ENCODE results near the gene RIPOR1. TPM values are rescaled to one million over a fixed set of nuclear protein-coding genes. Genes with fewer than 3 reads are reported as not detected.
A peak's percentile ranks its signal among the peaks of the same experiment; 100 is the strongest.
"Not testable (repeated sequence)": the region's sequence is repeated elsewhere in the genome, so short reads cannot be mapped to it uniquely, and the experiment has no call there.

Gene RIPOR1
- total RNA-seq, 1 donor from 2014 or later = 13.7 TPM

- no peaks in the 10 kb centered on the region for H3K36me3 ChIP-seq (ENCODE audit: control insufficient read depth, insufficient read depth, low read length)
- H3K27me3 ChIP-seq (ENCODE audit: control insufficient read depth, insufficient read depth, low read length) = no peaks in the 10 kb centered on the region
- DNase-seq (ENCODE audit: low read depth) (no peak), FAIRE-seq (no peak)
- no peak overlapping the region for H3K4me3 ChIP-seq (ENCODE audit: low read depth, low read length)
- no peak for TF ChIP-seq CTCF (IDR thresholded peaks at IDR 0.05; ENCODE audit: insufficient read depth, low read length, severe bottlenecking)
Observed at GRCh38 chr16:67531247-67531646, 2.6 kb downstream of the RIPOR1 start.

GRCh38 chr16:67533024-67533560 is 4.5 kb downstream of the RIPOR1 start:
- Histone ChIP-seq H3K27me3 (ENCODE audit: control insufficient read depth, insufficient read depth, low read length) (no peaks in the 10 kb centered on the region), H3K4me3 (ENCODE audit: low read depth, low read length) (no peak overlapping the region), H3K36me3 (ENCODE audit: control insufficient read depth, insufficient read depth, low read length) (no peaks in the 10 kb centered on the region)
- DNase-seq (ENCODE audit: low read depth) = no peak
- no peak for TF ChIP-seq CTCF (IDR thresholded peaks at IDR 0.05; ENCODE audit: insufficient read depth, low read length, severe bottlenecking)
- no peak for FAIRE-seq

GRCh38 chr16:67533987-67534386 is 5.4 kb downstream of the RIPOR1 start:
- not testable (repeated sequence) for H3K27me3 ChIP-seq (ENCODE audit: control insufficient read depth, insufficient read depth, low read length); FAIRE-seq; H3K36me3 ChIP-seq (ENCODE audit: control insufficient read depth, insufficient read depth, low read length); H3K4me3 ChIP-seq (ENCODE audit: low read depth, low read length)
- DNase-seq (ENCODE audit: low read depth) = peak; percentile 40

GRCh38 chr16:67534431-67534830 is 5.8 kb downstream of the RIPOR1 start:
- no peak overlapping the region for H3K4me3 ChIP-seq (ENCODE audit: low read depth, low read length)
- DNase-seq (ENCODE audit: low read depth) = no peak
- no peak for TF ChIP-seq CTCF (IDR thresholded peaks at IDR 0.05; ENCODE audit: insufficient read depth, low read length, severe bottlenecking)
- no peaks in the 10 kb centered on the region for H3K27me3 ChIP-seq (ENCODE audit: control insufficient read depth, insufficient read depth, low read length)
- FAIRE-seq = no peak
- H3K36me3 ChIP-seq (ENCODE audit: control insufficient read depth, insufficient read depth, low read length) = no peaks in the 10 kb centered on the region

GRCh38 chr16:67535201-67535600 is 6.6 kb downstream of the RIPOR1 start:
- no peak overlapping the region for H3K4me3 ChIP-seq (ENCODE audit: low read depth, low read length)
- no peaks in the 10 kb centered on the region for H3K27me3 ChIP-seq (ENCODE audit: control insufficient read depth, insufficient read depth, low read length)
- FAIRE-seq (no peak), DNase-seq (ENCODE audit: low read depth) (no peak)
- H3K36me3 ChIP-seq (ENCODE audit: control insufficient read depth, insufficient read depth, low read length) = peaks cover 2% of the 10 kb centered on the region
- TF ChIP-seq CTCF (IDR thresholded peaks at IDR 0.05; ENCODE audit: insufficient read depth, low read length, severe bottlenecking) = no peak

GRCh38 chr16:67537270-67537635 is 8.6 kb downstream of the RIPOR1 start:
- DNase-seq (ENCODE audit: low read depth) (no peak), FAIRE-seq (no peak)
- H3K27me3 ChIP-seq (ENCODE audit: control insufficient read depth, insufficient read depth, low read length) = no peaks in the 10 kb centered on the region
- peaks cover 15% of the 10 kb centered on the region for H3K36me3 ChIP-seq (ENCODE audit: control insufficient read depth, insufficient read depth, low read length)
- peak overlapping the region; percentile 65 for H3K4me3 ChIP-seq (ENCODE audit: low read depth, low read length)
- no peak for TF ChIP-seq CTCF (IDR thresholded peaks at IDR 0.05; ENCODE audit: insufficient read depth, low read length, severe bottlenecking)
